MM.1S (cell line): Measurements from ENCODE around the gene CHRNB1.
A peak's percentile ranks its signal among the peaks of the same experiment; 100 is the strongest.

ENCODE experiments used
- DNase-seq: peaks from one replicate; pipeline ENCODE4 v3.0.0-alpha.2; 2015
- H2AFZ ChIP-seq: fragments of 300-600 bp; sonication (generic); 2 replicates; pipeline ENCODE4 v1.6.0; 2016; ENCODE audit warnings: antibody characterized with exemption, low read length
- H3F3A ChIP-seq: fragments of 300-600 bp; sonication (generic); 2 replicates; pipeline ENCODE4 v1.6.1; 2016; ENCODE audit warnings: mild to moderate bottlenecking, antibody characterized with exemption, low read length, moderate library complexity, mixed read lengths; ENCODE audit not compliant: insufficient read depth
- H3K27ac ChIP-seq: fragments of 300-600 bp; sonication (generic); 2 replicates; pipeline ENCODE4 v1.5.1; 2016; ENCODE audit warnings: mild to moderate bottlenecking, low read length
- H3K27me3 ChIP-seq: fragments of 300-600 bp; sonication (generic); replicated peaks from 2 replicates; pipeline ENCODE4 v1.6.0; 2016; ENCODE audit warnings: low read length; ENCODE audit not compliant: insufficient read depth
- H3K36me3 ChIP-seq: fragments of 300-600 bp; sonication (generic); replicated peaks from 2 replicates; pipeline ENCODE4 v1.6.1; 2016; ENCODE audit warnings: mild to moderate bottlenecking, low read length, mixed read lengths; ENCODE audit not compliant: insufficient read depth
- H3K4me1 ChIP-seq: fragments of 300-600 bp; sonication (generic); 2 replicates; pipeline ENCODE4 v1.6.1; 2016; ENCODE audit warnings: low read length, mixed read lengths
- H3K4me2 ChIP-seq: fragments of 300-600 bp; sonication (generic); 2 replicates; pipeline ENCODE4 v1.6.0; 2016; ENCODE audit warnings: low read depth, low read length
- H3K4me3 ChIP-seq: fragments of 300-600 bp; sonication (generic); 2 replicates; pipeline ENCODE4 v1.5.1; 2016; ENCODE audit warnings: low read length, mixed read lengths
- H3K79me2 ChIP-seq: fragments of 300-600 bp; sonication (generic); 2 replicates; pipeline ENCODE4 v1.6.1; 2016; ENCODE audit warnings: mixed run types, low read length, mixed read lengths
- H3K9ac ChIP-seq: fragments of 300-600 bp; sonication (generic); 2 replicates; pipeline ENCODE4 v1.6.1; 2016; ENCODE audit warnings: low read length, mixed read lengths
- H3K9me2 ChIP-seq: fragments of 300-600 bp; sonication (generic); replicated peaks from 2 replicates; pipeline ENCODE4 v1.6.1; 2016; ENCODE audit warnings: mild to moderate bottlenecking, low read length, mixed read lengths; ENCODE audit not compliant: insufficient read depth
- H3K9me3 ChIP-seq: fragments of 300-600 bp; sonication (generic); replicated peaks from 2 replicates; pipeline ENCODE4 v1.6.1; 2016; ENCODE audit warnings: mild to moderate bottlenecking, low read length, mixed read lengths; ENCODE audit not compliant: insufficient read depth
- H4K20me1 ChIP-seq: fragments of 300-600 bp; sonication (generic); 2 replicates; pipeline ENCODE4 v1.6.1; 2016; ENCODE audit warnings: mild to moderate bottlenecking, low read length, moderate library complexity, mixed read lengths; ENCODE audit not compliant: insufficient read depth
- CTCF ChIP-seq: fragments of 300-600 bp; sonication (generic); IDR thresholded peaks from 2 replicates; pipeline ENCODE4 v1.5.1; 2016; ENCODE audit warnings: antibody characterized with exemption, low read length, mixed read lengths
- EZH2 ChIP-seq: fragments of 300-600 bp; sonication (generic); optimal IDR thresholded peaks from 2 replicates; pipeline ENCODE3; 2017; ENCODE audit warnings: low read depth, mild to moderate bottlenecking, antibody characterized with exemption, low read length, mixed read lengths
- EZH2phosphoT487 ChIP-seq: fragments of 300-600 bp; sonication (generic); IDR thresholded peaks from 2 replicates; pipeline ENCODE4 v1.6.1; 2018; ENCODE audit warnings: antibody characterized with exemption, low read length

CHRNB1 gene

GRCh38 chr17:7476951-7477350 is 32.1 kb downstream of the CHRNB1 start:
- H3K4me1 ChIP-seq: no peaks in the 10 kb centered on the region
- no peak overlapping the region for H3K9ac ChIP-seq
- no peak overlapping the region for H3K27ac ChIP-seq

GRCh38 chr17:7477392-7478275 is 32.8 kb downstream of the CHRNB1 start:
- Histone ChIP-seq H3K27me3 (no peaks in the 10 kb centered on the region), H3F3A (0 out of 2 replicates have a peak, but pooled peaks cover 5% of the 10 kb centered on the region), H3K27ac (no peak overlapping the region), H3K9me2 (no peaks in the 10 kb centered on the region), H3K36me3 (no peaks in the 10 kb centered on the region), H3K4me1 (no peaks in the 10 kb centered on the region), H2AFZ (no peak overlapping the region), H4K20me1 (no peaks in the 10 kb centered on the region), H3K4me2 (no peak overlapping the region), H3K4me3 (no peak overlapping the region), H3K9ac (no peak overlapping the region), H3K79me2 (peaks cover 7% of the 10 kb centered on the region; the same call in 1 of the 2 replicates), H3K9me3 (no peaks in the 10 kb centered on the region)
- TF ChIP-seq EZH2phosphoT487: no peak
- no peak for TF ChIP-seq CTCF
- TF ChIP-seq EZH2: no peak
- DNase-seq: no peak

More at GRCh38 chr17:7476951-7477350, 32.1 kb downstream of the CHRNB1 start:
- H3K9me3 ChIP-seq: no peaks in the 10 kb centered on the region
- H3K27me3 ChIP-seq: no peaks in the 10 kb centered on the region
- no peak overlapping the region for H2AFZ ChIP-seq
- no peaks in the 10 kb centered on the region for H4K20me1 ChIP-seq
- no peaks in the 10 kb centered on the region for H3K9me2 ChIP-seq
- H3K36me3 ChIP-seq: no peaks in the 10 kb centered on the region
- H3K4me2 ChIP-seq: no peak overlapping the region
- peaks cover 7% of the 10 kb centered on the region; the same call in 1 of the 2 replicates for H3K79me2 ChIP-seq
- H3K4me3 ChIP-seq: no peak overlapping the region
- 0 out of 2 replicates have a peak, but pooled peaks cover 5% of the 10 kb centered on the region for H3F3A ChIP-seq
- no peak for DNase-seq
- no peak for TF ChIP-seq EZH2phosphoT487

- H3K4me3 ChIP-seq: peak overlapping the region; percentile 39; the same call in 1 of the 2 replicates
- H3K9me3 ChIP-seq: no peaks in the 10 kb centered on the region
- TF ChIP-seq CTCF: no peak
- no peak for TF ChIP-seq EZH2phosphoT487
- no peak for TF ChIP-seq EZH2
- H3K27ac ChIP-seq: no peak overlapping the region
- H3F3A ChIP-seq: 0 out of 2 replicates have a peak, but pooled peaks cover 5% of the 10 kb centered on the region
- no peak overlapping the region for H2AFZ ChIP-seq
- H3K4me2 ChIP-seq: peak overlapping the region; percentile 43; the same call in 1 of the 2 replicates
- DNase-seq: no peak
- H3K9ac ChIP-seq: no peak overlapping the region; the same call in 1 of the 2 replicates
- H3K36me3 ChIP-seq: no peaks in the 10 kb centered on the region
- H3K4me1 ChIP-seq: no peaks in the 10 kb centered on the region
- H3K9me2 ChIP-seq: no peaks in the 10 kb centered on the region
- H4K20me1 ChIP-seq: no peaks in the 10 kb centered on the region
- H3K79me2 ChIP-seq: peaks cover 7% of the 10 kb centered on the region; the same call in 1 of the 2 replicates
- H3K27me3 ChIP-seq: no peaks in the 10 kb centered on the region
Measured at GRCh38 chr17:7478276-7479212, 33.7 kb downstream of the CHRNB1 start.
